Measurements from ENCODE around the gene CAMK2D.
"Not testable (repeated sequence)": the region's sequence is repeated elsewhere in the genome, so short reads cannot be mapped to it uniquely, and the experiment has no call there.

CAMK2D gene

DNA sequence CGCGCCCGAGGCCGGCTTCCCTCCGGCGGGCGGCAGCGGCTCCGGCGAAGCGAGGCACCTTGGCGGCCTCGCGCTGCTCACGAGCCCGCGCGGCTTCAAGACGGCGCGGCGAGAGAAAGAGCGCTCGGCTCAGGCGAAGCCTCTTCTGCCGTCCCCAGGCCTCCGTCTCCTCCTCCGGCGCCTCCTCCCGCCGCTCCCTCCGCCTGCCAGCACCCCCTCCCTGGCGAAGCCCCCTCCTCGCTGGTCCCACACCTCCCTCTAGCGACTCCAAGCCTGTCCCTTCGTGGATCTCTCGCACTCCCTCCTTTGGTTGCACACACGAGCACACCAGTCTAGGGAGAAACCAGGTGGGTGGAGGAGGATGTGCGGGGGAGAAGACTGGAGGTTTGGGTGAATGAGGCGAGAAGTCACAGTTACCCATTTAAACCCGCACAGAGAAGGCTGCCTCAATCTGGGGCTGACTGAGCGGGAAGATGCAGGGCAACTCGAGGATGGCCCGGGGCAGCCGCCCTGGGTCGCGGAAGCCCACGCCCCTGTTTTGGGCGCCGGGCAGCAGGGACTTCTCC, at the start of gene CAMK2D:
CAMK2D (minus strand) TSS at position 119 of the 566 bp plus-strand sequence. CDS start 670 bp downstream, outside the sequence.
- peak; percentile 75 for DNase-seq

- no peak for DNase-seq
These were observed 49.4 kb upstream of the CAMK2D start for GRCh38 chr4:113810906-113811305.

GRCh38 chr4:113809311-113809710, 47.8 kb upstream of the CAMK2D start:
- DNase-seq, result no peak

GRCh38 chr4:113806850-113807249, 45.3 kb upstream of the CAMK2D start:
- DNase-seq, result no peak

- DNase-seq, result no peak
These were observed 40.3 kb upstream of the CAMK2D start for GRCh38 chr4:113801882-113802281.

GRCh38 chr4:113796381-113796780, 34.8 kb upstream of the CAMK2D start:
- not testable (repeated sequence) for DNase-seq

DNA sequence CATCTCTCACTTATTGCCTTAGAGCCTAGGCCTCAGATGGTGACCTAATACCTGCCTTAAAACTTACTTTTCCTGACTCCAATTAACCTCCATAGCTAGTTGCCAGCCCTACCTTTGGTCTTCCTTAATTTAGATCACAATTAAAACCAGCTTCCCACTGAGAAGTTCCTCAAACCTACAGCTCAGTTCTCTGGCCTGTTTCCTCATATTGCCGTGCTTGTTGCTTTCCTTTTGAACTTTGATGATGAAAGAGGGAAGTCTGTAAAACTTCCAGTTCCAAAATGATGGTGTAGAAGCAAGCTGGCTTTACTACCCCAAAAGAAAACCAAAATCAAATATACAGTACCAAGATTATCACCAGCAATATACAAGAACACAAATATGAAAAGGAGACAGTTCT, 28.9 kb upstream of the CAMK2D start:
- DNase-seq, result no peak

- no peak for DNase-seq
These were observed 27.4 kb upstream of the CAMK2D start for GRCh38 chr4:113788888-113789287.

DNA sequence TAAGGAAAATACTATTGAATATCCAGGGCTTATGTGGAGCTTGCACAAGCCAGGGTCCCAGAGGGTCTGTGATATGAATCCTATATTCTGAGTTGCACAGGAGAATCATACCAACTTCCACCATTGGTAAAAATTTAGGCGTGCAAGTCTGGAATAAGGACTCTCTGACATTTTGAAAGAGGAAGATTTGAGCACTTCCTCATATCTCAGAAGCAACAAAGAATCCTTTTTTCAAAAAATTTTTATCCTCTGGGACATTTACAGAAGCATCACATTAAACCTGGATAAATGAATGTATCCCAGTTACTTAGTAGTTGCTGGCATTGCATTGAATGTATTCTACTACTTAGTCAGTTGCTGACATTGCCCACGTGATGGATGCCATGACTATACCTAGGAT, 24.2 kb upstream of the CAMK2D start:
- no peak for DNase-seq

DNA sequence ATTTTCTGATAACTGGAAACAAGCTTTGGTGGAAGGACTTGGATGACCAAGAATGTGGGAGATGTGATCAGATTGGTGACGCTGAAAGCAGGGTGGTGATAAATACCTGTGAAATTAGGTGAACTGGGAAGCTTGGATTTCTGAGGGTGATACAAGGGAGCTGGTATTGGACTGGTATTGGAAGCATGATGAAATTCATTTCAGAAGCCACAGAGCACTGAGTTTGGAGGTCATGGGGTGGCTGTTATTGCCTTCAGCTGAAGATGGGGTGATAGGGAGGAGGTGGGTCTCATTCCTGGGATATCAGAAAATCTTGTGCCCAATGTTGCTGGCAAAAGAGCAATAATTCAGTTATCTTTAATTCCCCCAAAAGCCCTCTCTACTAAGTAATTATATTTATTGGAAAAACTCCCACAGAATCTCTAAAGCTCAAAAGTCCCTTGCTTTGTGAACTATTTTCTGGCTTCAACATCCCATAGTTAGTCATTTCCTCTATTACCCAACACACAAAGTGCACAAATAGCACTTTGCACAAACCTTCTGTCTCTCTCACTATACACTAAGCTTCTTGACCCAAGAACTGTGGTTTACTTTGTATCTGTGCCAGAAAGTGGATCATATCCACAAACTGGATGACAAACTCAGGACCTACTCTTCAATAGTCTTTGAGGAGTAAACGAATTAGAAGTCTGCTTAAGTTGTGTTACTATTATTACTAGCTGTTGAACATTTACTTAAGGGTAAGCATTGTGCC, 23.1 kb upstream of the CAMK2D start:
- no peak for DNase-seq

DNA sequence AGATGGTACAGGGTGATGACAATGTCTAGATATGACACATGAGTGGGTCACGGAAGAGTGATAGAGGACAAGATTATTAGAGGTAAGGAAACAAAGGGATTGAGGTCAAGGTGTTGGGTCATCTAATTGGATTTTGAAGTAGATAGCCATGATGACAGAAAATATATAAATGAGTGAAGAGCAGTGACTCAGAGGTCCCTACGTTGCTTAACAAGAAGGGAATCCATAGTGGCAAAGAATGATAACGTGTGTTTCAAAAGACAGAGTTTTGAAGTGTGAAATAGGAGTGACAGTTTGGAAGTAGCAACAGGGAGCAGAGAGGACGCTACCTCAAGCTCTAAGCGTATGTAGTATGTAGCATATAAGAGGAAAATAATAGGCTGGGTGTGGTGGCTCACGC, 22.2 kb upstream of the CAMK2D start:
- DNase-seq, result no peak

GRCh38 chr4:113783289-113783688, 21.8 kb upstream of the CAMK2D start:
- DNase-seq, result no peak

DNA sequence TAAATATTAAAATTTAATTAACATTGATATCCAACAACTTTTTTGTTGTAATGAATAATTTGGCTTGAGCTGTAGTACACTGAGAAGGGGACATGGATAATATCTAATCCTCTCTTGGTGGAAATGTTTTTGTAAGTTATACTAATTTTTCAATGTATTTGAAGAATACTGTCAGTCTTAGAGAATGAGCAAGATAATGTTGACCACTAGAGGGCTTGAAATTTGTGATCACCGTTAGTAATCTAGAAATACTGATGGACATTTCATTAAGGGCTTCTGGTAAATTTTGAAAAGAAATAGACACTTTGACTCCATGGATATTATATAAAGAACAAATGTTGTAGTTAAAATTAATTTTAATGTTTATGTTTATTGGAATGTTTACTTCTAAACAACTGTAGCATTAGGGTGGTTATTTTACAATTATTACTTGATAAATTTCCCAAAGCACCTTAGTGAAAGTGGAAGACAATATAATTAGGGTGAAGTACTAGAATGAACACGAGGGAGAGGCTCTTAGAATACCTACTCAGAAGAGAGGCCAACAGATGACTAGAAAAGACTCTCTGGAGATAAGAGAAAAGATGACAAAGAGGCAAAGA, 20.0 kb upstream of the CAMK2D start:
- DNase-seq, result no peak

DNA sequence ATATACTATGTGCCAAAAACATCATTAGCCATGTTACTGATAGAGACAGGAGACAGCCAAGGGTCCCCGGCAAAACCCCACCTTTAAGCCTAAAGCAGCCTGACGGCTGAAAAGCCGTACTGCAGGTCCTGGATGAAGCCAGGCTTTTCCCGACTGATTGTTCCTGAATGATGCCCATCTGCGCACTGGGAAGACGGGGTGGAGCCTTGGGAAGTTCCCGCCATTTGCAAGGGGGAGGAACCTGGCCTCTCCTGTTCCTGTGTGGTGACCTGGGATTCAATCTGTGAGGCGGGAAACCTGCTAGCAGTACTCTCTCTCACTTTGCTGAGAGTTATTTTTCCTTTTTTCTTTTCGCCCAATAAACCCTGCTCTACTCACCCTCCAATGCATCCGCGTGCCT, 15.1 kb upstream of the CAMK2D start:
- DNase-seq, result no peak

DNA sequence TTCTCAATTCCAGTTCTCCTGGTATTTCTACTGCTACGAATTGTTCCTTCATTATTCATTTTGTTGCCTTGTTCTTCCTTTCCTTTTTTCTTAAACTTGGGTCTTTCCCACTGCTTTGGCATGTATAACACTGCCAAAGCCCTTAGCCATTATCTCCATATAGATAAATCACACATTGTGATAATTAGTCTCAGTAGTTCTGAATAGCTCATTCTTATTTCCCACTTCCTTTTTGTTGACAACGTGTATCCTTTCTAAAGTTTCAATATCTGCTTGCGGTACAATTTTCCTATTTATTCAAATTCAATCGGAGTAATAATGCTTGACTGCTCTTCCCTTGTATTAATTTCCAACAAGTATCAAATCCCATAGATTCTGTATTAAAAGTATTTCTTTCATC, 14.5 kb upstream of the CAMK2D start:
- no peak for DNase-seq

- DNase-seq, result no peak
These were observed 12.2 kb upstream of the CAMK2D start for GRCh38 chr4:113773756-113774155.

GRCh38 chr4:113773014-113773413, 11.5 kb upstream of the CAMK2D start:
- no peak for DNase-seq

DNA sequence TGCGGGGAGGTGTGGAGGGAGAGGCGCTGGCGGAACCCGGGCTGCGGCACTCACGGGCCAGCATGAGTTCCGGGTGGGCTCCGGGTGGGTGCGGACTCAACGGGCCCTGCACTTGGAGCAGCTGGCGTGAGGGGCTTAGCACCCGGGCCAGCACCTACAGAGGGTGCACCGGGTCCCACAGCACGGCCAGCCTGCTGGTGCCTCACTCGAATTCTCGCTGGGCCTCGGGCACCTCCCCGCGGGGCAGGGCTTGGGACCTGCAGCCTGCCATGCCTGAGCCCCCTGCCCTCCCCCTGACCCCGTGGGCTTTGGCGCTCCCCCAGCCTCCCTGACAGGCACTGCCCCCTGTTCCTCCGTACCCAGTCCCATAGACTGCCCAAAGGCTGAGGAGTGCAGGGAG, 10.8 kb upstream of the CAMK2D start:
- no peak for DNase-seq

DNA sequence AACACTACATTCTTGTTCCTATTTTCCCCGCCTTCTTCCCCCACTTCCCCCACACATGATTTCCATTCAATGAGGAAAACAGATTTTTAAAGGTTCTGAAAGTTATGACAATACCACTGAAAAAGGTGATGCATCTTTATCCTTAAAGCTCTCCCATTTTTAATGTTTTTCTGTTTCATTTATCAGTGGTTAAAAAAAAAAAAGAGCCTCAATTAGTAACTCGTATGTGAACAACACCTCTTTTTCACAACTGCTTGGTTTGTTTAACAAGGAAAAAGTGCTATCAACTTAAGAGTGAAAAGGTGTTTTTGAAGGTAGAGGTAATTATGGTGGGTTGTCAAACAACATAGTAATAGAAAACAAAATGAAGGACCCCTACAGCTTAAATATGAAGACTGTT, 8.2 kb upstream of the CAMK2D start:
- DNase-seq, result no peak

DNA sequence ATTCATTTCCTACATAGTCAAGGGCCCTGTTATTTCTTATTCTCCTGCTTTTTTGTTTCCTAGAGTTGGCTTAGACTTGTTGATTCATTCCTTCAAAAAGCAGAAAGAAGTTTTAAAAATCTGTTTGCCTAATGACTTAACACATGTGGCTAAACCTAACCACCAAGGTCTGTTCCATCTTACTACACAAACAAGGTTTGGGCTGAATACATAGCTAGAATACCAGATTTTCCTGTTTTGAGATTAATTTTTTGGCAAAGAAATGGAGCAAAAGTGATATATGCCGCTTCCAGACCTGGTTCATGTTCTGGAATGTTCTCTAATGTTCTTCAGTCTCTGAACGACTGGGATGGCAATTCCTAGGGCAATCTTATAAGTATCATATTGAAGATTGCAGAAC, 7.4 kb upstream of the CAMK2D start:
- no peak for DNase-seq

GRCh38 chr4:113766882-113767281, 5.3 kb upstream of the CAMK2D start:
- DNase-seq, result no peak

- DNase-seq, result no peak
These were observed 3.3 kb upstream of the CAMK2D start for GRCh38 chr4:113764720-113765264.

DNA sequence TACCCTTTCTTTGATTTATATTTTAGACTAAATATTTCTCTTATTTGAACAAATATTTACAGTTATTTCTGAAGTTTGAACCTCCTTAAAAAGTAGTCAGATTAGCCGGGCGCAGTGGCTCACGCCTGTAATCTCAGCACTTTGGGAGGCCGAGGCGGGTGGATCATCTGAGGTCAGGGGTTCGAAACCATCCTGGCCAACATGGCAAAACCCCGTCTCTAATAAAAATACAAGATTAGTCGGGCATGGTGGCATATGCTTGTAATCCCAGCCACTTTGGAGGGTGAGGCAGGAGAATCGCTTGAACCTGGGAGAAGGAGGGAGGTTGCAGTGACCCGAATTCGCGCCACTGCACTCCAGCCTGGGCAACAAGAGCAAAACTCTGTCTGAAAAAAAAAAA, 2.4 kb upstream of the CAMK2D start:
- DNase-seq, result not testable (repeated sequence)

DNA sequence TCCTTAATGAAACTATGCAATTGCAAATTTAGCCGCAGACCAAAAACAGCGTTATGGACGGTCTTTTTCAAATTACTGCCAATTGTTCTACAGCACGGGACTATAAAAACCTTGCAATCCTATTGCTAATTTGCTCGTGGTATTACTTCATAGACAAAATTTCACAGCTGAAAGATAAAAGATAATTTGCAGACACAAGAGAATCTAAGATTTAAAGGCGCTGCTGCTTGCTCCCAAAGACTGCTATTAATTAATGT, 1.4 kb upstream of the CAMK2D start:
- no peak for DNase-seq

Measured in activated CD4-positive, alpha-beta T cell treated with anti-CD3 and anti-CD28 coated beads for 1 hour (primary cell).